Mesenchymal stem cell (in vitro differentiated cells and primary cell): ENCODE results near the gene UBL7.

Source experiments
- DNase-seq: peaks from one replicate; pipeline ENCODE4 v3.0.0-alpha.2; 2013
- H2AFZ ChIP-seq: one replicate; pipeline ENCODE4 v1.6.1; 2013; ENCODE audit warnings: low read depth, mild to moderate bottlenecking, control low read depth, inconsistent platforms, low read length, moderate library complexity
- H2AK5ac ChIP-seq: 2 replicates; pipeline ENCODE4 v1.6.1; 2013; ENCODE audit warnings: low read length, moderate library complexity, mild to moderate bottlenecking, inconsistent platforms; ENCODE audit not compliant: severe bottlenecking
- H2BK120ac ChIP-seq: one replicate; pipeline ENCODE4 v1.6.1; 2013; ENCODE audit warnings: low read depth, mild to moderate bottlenecking, inconsistent platforms, low read length, moderate library complexity
- H2BK12ac ChIP-seq, 2 experiments: one replicate each; pipeline ENCODE4 v1.6.1; 2013; ENCODE audit warnings: inconsistent platforms in 2 of 2, low read length in 2 of 2, mild to moderate bottlenecking in 2 of 2, moderate library complexity in 2 of 2, control low read depth in 1 of 2
- H2BK15ac ChIP-seq: one replicate; pipeline ENCODE4 v1.6.1; 2013; ENCODE audit warnings: mild to moderate bottlenecking, low read depth, inconsistent platforms; ENCODE audit not compliant: poor library complexity, severe bottlenecking
- H2BK5ac ChIP-seq: 2 replicates; pipeline ENCODE4 v1.6.1; 2013; ENCODE audit warnings: low read depth, mild to moderate bottlenecking, low read length, control low read depth, inconsistent platforms; ENCODE audit not compliant: poor library complexity, severe bottlenecking
- H3K14ac ChIP-seq, 2 experiments: one replicate each; pipeline ENCODE4 v1.6.1; 2013; ENCODE audit warnings: inconsistent platforms in 2 of 2, low read length in 2 of 2, control low read depth in 1 of 2, mild to moderate bottlenecking in 1 of 2, moderate library complexity in 1 of 2
- H3K18ac ChIP-seq, 2 experiments: one replicate each; pipeline ENCODE4 v1.6.1; 2013; ENCODE audit warnings: inconsistent platforms in 2 of 2, low read length in 2 of 2, control low read depth in 1 of 2, low read depth in 1 of 2, mild to moderate bottlenecking in 1 of 2
- H3K23ac ChIP-seq, 2 experiments: one replicate each; pipeline ENCODE4 v1.6.1; 2013; ENCODE audit warnings: inconsistent platforms in 2 of 2, low read length in 2 of 2, mild to moderate bottlenecking in 2 of 2, moderate library complexity in 2 of 2, control low read depth in 1 of 2
- H3K27ac ChIP-seq: 2 replicates; pipeline ENCODE4 v1.5.1; 2013; ENCODE audit warnings: mild to moderate bottlenecking, moderate library complexity, low read length, control low read depth, inconsistent platforms; ENCODE audit not compliant: poor library complexity, severe bottlenecking
- H3K27me3 ChIP-seq, 2 experiments: 2 replicates each; pipeline versions ENCODE4 v1.6.1 to v1.7.0; 2013; ENCODE audit warnings: low read length in 2 of 2, mild to moderate bottlenecking in 2 of 2, moderate library complexity in 2 of 2, control low read depth in 1 of 2, inconsistent platforms in 1 of 2; ENCODE audit not compliant: control insufficient read depth in 1 of 2, insufficient read depth in 1 of 2
- H3K36me3 ChIP-seq, 2 experiments: 2 replicates each; pipeline versions ENCODE4 v1.6.1 to v1.7.0; 2013; ENCODE audit warnings: low read length in 2 of 2, control low read depth in 1 of 2, inconsistent platforms in 1 of 2, low read depth in 1 of 2, mild to moderate bottlenecking in 1 of 2; ENCODE audit not compliant: insufficient read depth in 2 of 2, control insufficient read depth in 1 of 2
- H3K4ac ChIP-seq, 2 experiments: one replicate each; pipeline ENCODE4 v1.6.1; 2013; ENCODE audit warnings: inconsistent platforms in 2 of 2, low read length in 2 of 2, mild to moderate bottlenecking in 2 of 2, moderate library complexity in 2 of 2, control low read depth in 1 of 2, low read depth in 1 of 2
- H3K4me1 ChIP-seq: 2 replicates; pipeline ENCODE4 v1.6.1; 2013; ENCODE audit warnings: low read depth, low read length, control low read depth; ENCODE audit not compliant: control insufficient read depth, insufficient read depth
- H3K4me2 ChIP-seq: 2 replicates; pipeline ENCODE4 v1.6.1; 2013; ENCODE audit warnings: low read length, mild to moderate bottlenecking, inconsistent platforms; ENCODE audit not compliant: poor library complexity, severe bottlenecking
- H3K4me3 ChIP-seq, 2 experiments: 2 replicates each; pipeline versions ENCODE4 v1.5.1 to v1.7.0; 2013; ENCODE audit warnings: low read length in 2 of 2, mild to moderate bottlenecking in 2 of 2, control low read depth in 1 of 2, low read depth in 1 of 2; ENCODE audit not compliant: insufficient read depth in 1 of 2
- H3K79me1 ChIP-seq: replicated peaks from 2 replicates; pipeline ENCODE4 v1.6.1; 2013; ENCODE audit warnings: mild to moderate bottlenecking, control low read depth, low read length, inconsistent platforms; ENCODE audit not compliant: poor library complexity, severe bottlenecking
- H3K9ac ChIP-seq: 2 replicates; pipeline ENCODE4 v1.7.0; 2013; ENCODE audit warnings: mild to moderate bottlenecking, low read length, moderate library complexity
- H3K9me3 ChIP-seq: 2 replicates; pipeline ENCODE4 v1.7.0; 2013; ENCODE audit warnings: mild to moderate bottlenecking, low read length; ENCODE audit not compliant: control insufficient read depth
- H4K8ac ChIP-seq: one replicate; pipeline ENCODE4 v1.6.1; 2013; ENCODE audit warnings: inconsistent platforms, mild to moderate bottlenecking, low read length, moderate library complexity
- H4K91ac ChIP-seq: one replicate; pipeline ENCODE4 v1.6.1; 2013; ENCODE audit warnings: mild to moderate bottlenecking, low read length, inconsistent platforms
- WGBS: methylation state at CpG from one replicate; pipeline ENCODE4 v1.1.7; 2013; ENCODE audit warnings: mixed read lengths; 5-methylcytosine and 5-hydroxymethylcytosine counted together

UBL7 gene

DNA sequence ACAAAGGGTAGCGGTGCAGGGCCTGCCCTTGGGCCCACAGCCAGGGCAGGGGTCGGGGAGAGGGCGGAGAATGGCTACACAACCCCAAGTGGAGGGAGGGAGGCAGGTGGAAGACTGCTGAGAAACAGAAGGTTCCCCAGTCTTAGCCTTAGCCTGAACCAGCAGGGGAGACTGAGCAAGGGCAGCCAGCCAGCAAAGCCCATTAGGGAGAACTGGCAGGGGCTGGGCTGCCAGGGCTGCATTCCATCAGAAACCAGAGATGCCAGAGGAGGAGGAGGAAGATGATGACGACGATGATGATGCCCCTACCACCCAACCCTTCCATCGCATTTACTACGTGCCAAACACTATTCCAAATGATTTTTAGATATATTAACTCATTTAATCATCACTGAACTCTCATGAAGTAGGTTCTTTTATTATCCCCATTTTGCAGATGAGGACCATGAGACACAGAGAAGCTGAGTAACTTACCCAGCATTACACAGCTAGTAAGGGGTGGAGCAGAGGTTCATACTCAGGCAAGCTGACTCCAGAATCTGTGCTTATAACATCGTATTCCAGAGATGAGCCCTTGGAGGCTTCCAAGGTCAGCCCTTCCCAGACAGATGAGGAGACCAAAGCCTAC is 35.9 kb downstream of the UBL7 start:
- no peaks in the 10 kb centered on the region for H3K79me1 ChIP-seq
- DNase-seq, result no peak
- peak overlapping the region; percentile 89 for H2AK5ac ChIP-seq
- H3K4me1 ChIP-seq, result peaks cover 85% of the 10 kb centered on the region
- 92% methylated on average over 4 of the region's 8 CpGs for WGBS
- H3K18ac ChIP-seq, result no peak overlapping the region
- H3K9ac ChIP-seq, result no peak overlapping the region
- no peak overlapping the region for H2BK120ac ChIP-seq
- no peak overlapping the region for H2AFZ ChIP-seq
- no peak overlapping the region for H4K8ac ChIP-seq
- H3K4me3 ChIP-seq, result no peak overlapping the region
- H2BK15ac ChIP-seq, result no peak overlapping the region
- H4K91ac ChIP-seq, result no peak overlapping the region
- H3K27ac ChIP-seq, result peak overlapping the region; percentile 41
- no peak overlapping the region for H3K4ac ChIP-seq
- H3K9me3 ChIP-seq, result no peaks in the 10 kb centered on the region
- H3K27me3 ChIP-seq, result no peaks in the 10 kb centered on the region
- H3K23ac ChIP-seq, result no peak overlapping the region
- H3K36me3 ChIP-seq, result peaks cover 8 to 12% of the 10 kb centered on the region in 2 experiments
- H2BK5ac ChIP-seq, result no peak overlapping the region
- no peak overlapping the region for H3K4me2 ChIP-seq
- H3K14ac ChIP-seq, result no peak overlapping the region
- H2BK12ac ChIP-seq, result no peak overlapping the region

DNA sequence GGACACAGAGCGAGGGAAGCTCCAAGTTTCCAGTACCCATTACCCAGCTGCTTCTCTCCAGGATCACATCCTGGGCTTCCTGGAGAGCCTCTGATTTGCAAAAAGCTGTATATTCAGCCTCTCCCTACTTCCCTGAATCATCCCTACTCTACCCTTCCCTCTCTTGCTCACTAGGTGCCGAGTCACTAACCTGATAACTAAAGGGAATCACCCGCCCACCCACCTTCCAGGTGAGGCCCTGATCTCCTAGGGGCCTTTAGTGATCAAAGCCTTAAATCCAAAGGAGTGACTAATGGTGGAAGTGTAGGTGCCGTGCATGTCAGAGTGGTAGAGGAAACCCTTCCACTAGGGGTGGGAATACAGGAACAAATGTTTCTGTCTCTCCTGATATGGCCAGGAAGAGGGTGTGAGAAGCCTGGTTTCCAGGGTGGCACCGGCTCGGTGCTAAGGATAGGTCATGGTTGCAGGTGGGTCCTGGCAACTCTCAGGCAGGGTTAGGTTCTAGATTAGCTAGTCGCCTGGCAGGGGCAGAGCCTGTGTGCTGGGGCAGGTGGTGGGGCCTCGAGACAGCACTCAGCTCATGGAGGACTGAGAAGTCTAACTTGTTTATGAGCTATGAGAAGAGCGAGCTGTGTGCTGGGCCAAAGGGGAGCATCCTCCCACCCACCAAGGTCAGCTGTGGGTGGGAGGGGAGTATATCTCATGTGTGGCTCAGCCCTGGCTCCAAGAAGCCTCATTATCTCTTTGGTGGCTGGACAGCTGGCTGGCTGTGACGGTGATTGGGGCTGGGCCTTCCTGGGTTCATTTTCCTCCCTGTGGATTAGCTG is 37.3 kb downstream of the UBL7 start:
- no peaks in the 10 kb centered on the region for H3K27me3 ChIP-seq
- H3K9me3 ChIP-seq, result no peaks in the 10 kb centered on the region
- H3K23ac ChIP-seq, result no peak overlapping the region
- H3K4ac ChIP-seq, result no peak overlapping the region
- no peak overlapping the region for H2BK120ac ChIP-seq
- no peak overlapping the region for H2BK12ac ChIP-seq
- H2BK15ac ChIP-seq, result no peak overlapping the region
- peak overlapping the region; percentile 83 for H3K27ac ChIP-seq
- H2BK5ac ChIP-seq, result peak overlapping the region; percentile 70
- no peak overlapping the region for H4K8ac ChIP-seq
- no peak overlapping the region for H3K18ac ChIP-seq
- H3K4me1 ChIP-seq, result peaks cover 88% of the 10 kb centered on the region
- H3K4me3 ChIP-seq, result no peak overlapping the region
- 85% methylated on average over 10 of the region's 10 CpGs for WGBS
- peak overlapping the region; percentile 89 for H2AK5ac ChIP-seq
- no peaks in the 10 kb centered on the region for H3K79me1 ChIP-seq
- no peak overlapping the region for H4K91ac ChIP-seq
- peak overlapping the region; percentile 52 for H3K9ac ChIP-seq
- H3K4me2 ChIP-seq, result no peak overlapping the region
- no peak for DNase-seq
- peak overlapping the region in 1 of 2 experiments; percentile 46 for H3K14ac ChIP-seq
- H2AFZ ChIP-seq, result no peak overlapping the region
- peaks cover 8 to 15% of the 10 kb centered on the region in 2 experiments for H3K36me3 ChIP-seq

DNA sequence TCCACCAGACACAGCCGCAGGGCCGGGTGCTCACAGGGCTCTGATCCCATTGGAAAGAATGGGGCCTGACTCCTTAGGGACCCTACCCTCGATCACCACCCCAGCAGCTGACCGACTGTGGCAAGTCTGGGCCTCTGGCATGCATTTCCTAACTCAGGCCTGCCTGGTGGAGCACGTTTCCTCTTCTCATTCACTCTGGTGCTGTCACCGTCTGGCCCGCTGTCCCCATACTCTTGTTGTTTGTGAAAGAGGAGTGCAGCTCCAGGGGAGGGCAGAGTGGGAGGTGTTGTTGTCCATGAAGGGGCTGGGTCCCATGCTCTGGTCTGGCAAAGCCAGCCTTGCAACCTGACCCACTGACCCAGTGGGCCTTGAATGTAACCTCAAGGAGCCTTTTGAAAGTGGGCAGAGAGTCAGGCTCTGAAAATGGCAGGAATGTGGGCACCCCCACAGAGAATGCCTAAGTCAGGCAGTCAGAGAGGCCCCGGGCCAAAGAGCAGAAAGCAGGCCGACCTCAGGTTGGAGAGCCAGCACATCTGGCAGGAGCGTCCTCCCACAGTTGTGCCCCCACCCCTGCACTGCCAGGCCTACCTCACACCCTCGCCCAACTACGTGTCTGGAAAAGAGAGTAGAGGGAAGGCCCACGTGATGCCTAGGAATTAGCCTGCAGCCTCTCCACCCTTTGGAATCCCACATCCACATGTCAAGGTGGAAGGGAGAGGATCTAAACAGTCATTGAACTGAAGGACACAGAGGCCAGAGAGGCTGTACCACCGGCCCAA is 38.1 kb downstream of the UBL7 start:
- H3K9ac ChIP-seq, result peak overlapping the region; percentile 52
- no peak overlapping the region for H2BK15ac ChIP-seq
- H2BK5ac ChIP-seq, result peak overlapping the region; percentile 70
- peak overlapping the region; percentile 83 for H3K27ac ChIP-seq
- peak overlapping the region; percentile 20 for H4K8ac ChIP-seq
- no peak overlapping the region for H4K91ac ChIP-seq
- H3K4me2 ChIP-seq, result no peak overlapping the region
- no peak overlapping the region for H2AFZ ChIP-seq
- no peak overlapping the region for H3K4me3 ChIP-seq
- peak overlapping the region in 1 of 2 experiments; percentile 76 for H3K14ac ChIP-seq
- 63% methylated on average over 11 of the region's 14 CpGs for WGBS
- DNase-seq, result peak; percentile 38
- no peaks in the 10 kb centered on the region for H3K27me3 ChIP-seq
- H3K79me1 ChIP-seq, result no peaks in the 10 kb centered on the region
- no peak overlapping the region for H3K23ac ChIP-seq
- H3K18ac ChIP-seq, result no peak overlapping the region
- no peak overlapping the region for H3K4ac ChIP-seq
- H2AK5ac ChIP-seq, result peak overlapping the region; percentile 89
- H3K9me3 ChIP-seq, result no peaks in the 10 kb centered on the region
- peak overlapping the region in 1 of 2 experiments; percentile 31 for H2BK12ac ChIP-seq
- H3K36me3 ChIP-seq, result peaks cover 8 to 21% of the 10 kb centered on the region in 2 experiments
- no peak overlapping the region for H2BK120ac ChIP-seq
- H3K4me1 ChIP-seq, result peaks cover 85% of the 10 kb centered on the region

DNA sequence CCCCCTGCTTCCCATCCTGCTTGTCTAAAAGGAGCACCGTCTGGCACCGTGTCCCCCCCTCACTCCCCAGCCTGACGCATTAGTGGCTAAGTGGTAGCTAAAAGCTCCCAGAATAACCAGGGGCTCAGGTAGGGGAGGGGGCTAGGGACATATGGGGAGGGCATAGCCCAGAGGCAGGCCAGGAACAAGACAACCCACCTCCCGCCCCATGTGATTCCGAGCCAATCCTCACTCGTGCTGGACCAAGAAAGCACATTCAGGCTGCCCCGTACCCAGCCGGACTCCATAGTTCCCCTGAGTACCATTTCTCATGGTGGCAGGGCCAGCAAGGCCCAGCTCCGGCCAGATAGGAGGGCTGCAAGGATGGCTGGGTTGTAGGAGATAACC is 38.7 kb downstream of the UBL7 start:
- H2AFZ ChIP-seq, result no peak overlapping the region
- 81% methylated on average over 6 of the region's 9 CpGs for WGBS
- H3K14ac ChIP-seq, result no peak overlapping the region
- no peaks in the 10 kb centered on the region for H3K79me1 ChIP-seq
- H3K4ac ChIP-seq, result no peak overlapping the region
- H3K23ac ChIP-seq, result no peak overlapping the region
- peak overlapping the region in 1 of 2 experiments; percentile 38 for H3K18ac ChIP-seq
- peaks cover 8 to 26% of the 10 kb centered on the region in 2 experiments for H3K36me3 ChIP-seq
- no peak for DNase-seq
- H4K91ac ChIP-seq, result peak overlapping the region; percentile 37
- H4K8ac ChIP-seq, result peak overlapping the region; percentile 20
- H3K27me3 ChIP-seq, result no peaks in the 10 kb centered on the region
- no peak overlapping the region for H2BK120ac ChIP-seq
- no peaks in the 10 kb centered on the region for H3K9me3 ChIP-seq
- H3K27ac ChIP-seq, result peak overlapping the region; percentile 83
- peak overlapping the region; percentile 12 for H3K9ac ChIP-seq
- H3K4me3 ChIP-seq, result no peak overlapping the region
- H2BK5ac ChIP-seq, result peak overlapping the region; percentile 9
- H3K4me2 ChIP-seq, result no peak overlapping the region
- H2BK12ac ChIP-seq, result peak overlapping the region in 1 of 2 experiments; percentile 31
- H2BK15ac ChIP-seq, result no peak overlapping the region
- H2AK5ac ChIP-seq, result peak overlapping the region; percentile 72
- H3K4me1 ChIP-seq, result peaks cover 88% of the 10 kb centered on the region
